ENCODE data around the gene TES. TPM values are rescaled to one million over a fixed set of nuclear protein-coding genes. Genes with fewer than 3 reads are reported as not detected.

Gene TES
- total and polyA plus RNA-seq, 4 donors: 51.9 to 105 (median 78.0) TPM

GRCh38 chr7:116185450-116185849, 24.9 kb upstream of the TES start:
- H3K9ac ChIP-seq (ENCODE audit: insufficient read depth in 1 of 2, low read length in 2 of 2): no peak overlapping the region
- H3K27ac ChIP-seq (ENCODE audit: low read depth in 1 of 2, low read length in 1 of 2): no peak overlapping the region
- no peak overlapping the region for H3K4me3 ChIP-seq
- whole genome bisulfite sequencing, 2 donors: 94 to 95% methylated on average over 6 of the region's 6 CpGs
- no peak for DNase-seq
- TF ChIP-seq CTCF (IDR thresholded peaks at IDR 0.05; ENCODE audit: control extremely low read depth, extremely low read depth): no peak
- no peaks in the 10 kb centered on the region for H3K36me3 ChIP-seq (ENCODE audit: control insufficient read depth in 4 of 4, insufficient read depth in 4 of 4, low read length in 4 of 4)
- H3K27me3 ChIP-seq (ENCODE audit: control insufficient read depth in 3 of 3, insufficient read depth in 3 of 3, low read length in 2 of 3): no peaks in the 10 kb centered on the region
- ATAC-seq (ENCODE audit: insufficient read depth, low FRiP score): no peak
- peaks cover 0 to 2% (median 0%) of the 10 kb centered on the region in 5 donors for H3K4me1 ChIP-seq (ENCODE audit: control insufficient read depth in 5 of 5, insufficient read depth in 5 of 5, low read length in 5 of 5)
- H3K9me3 ChIP-seq (ENCODE audit: control insufficient read depth in 4 of 4, insufficient read depth in 3 of 4, low read length in 3 of 4): peaks cover 0 to 4% (median 2%) of the 10 kb centered on the region in 4 donors

- no peak for TF ChIP-seq CTCF (IDR thresholded peaks at IDR 0.05; ENCODE audit: control extremely low read depth, extremely low read depth)
- WGBS, 2 donors: 94 to 95% methylated on average over 6 of the region's 6 CpGs
- Histone ChIP-seq H3K36me3 (ENCODE audit: control insufficient read depth in 4 of 4, insufficient read depth in 4 of 4, low read length in 4 of 4) (no peaks in the 10 kb centered on the region), H3K9ac (ENCODE audit: insufficient read depth in 1 of 2, low read length in 2 of 2) (no peak overlapping the region), H3K27me3 (ENCODE audit: control insufficient read depth in 3 of 3, insufficient read depth in 3 of 3, low read length in 2 of 3) (no peaks in the 10 kb centered on the region), H3K9me3 (ENCODE audit: control insufficient read depth in 4 of 4, insufficient read depth in 3 of 4, low read length in 3 of 4) (peaks cover 0 to 4% (median 2%) of the 10 kb centered on the region in 4 donors), H3K27ac (ENCODE audit: low read depth in 1 of 2, low read length in 1 of 2) (no peak overlapping the region), H3K4me3 (no peak overlapping the region), H3K4me1 (ENCODE audit: control insufficient read depth in 5 of 5, insufficient read depth in 5 of 5, low read length in 5 of 5) (peaks cover 0 to 2% (median 0%) of the 10 kb centered on the region in 5 donors)
- DNase-seq (no peak), ATAC-seq (ENCODE audit: insufficient read depth, low FRiP score) (no peak)
These were observed 24.4 kb upstream of the TES start for GRCh38 chr7:116185956-116186355.

GRCh38 chr7:116187400-116187799, 22.9 kb upstream of the TES start:
- Histone ChIP-seq H3K27me3 (ENCODE audit: control insufficient read depth in 3 of 3, insufficient read depth in 3 of 3, low read length in 2 of 3) (no peaks in the 10 kb centered on the region), H3K27ac (ENCODE audit: low read depth in 1 of 2, low read length in 1 of 2) (no peak overlapping the region), H3K4me3 (no peak overlapping the region), H3K36me3 (ENCODE audit: control insufficient read depth in 4 of 4, insufficient read depth in 4 of 4, low read length in 4 of 4) (no peaks in the 10 kb centered on the region), H3K9me3 (ENCODE audit: control insufficient read depth in 4 of 4, insufficient read depth in 3 of 4, low read length in 3 of 4) (peaks cover 0 to 4% (median 2%) of the 10 kb centered on the region in 4 donors), H3K9ac (ENCODE audit: insufficient read depth in 1 of 2, low read length in 2 of 2) (no peak overlapping the region), H3K4me1 (ENCODE audit: control insufficient read depth in 5 of 5, insufficient read depth in 5 of 5, low read length in 5 of 5) (peaks cover 0 to 2% (median 0%) of the 10 kb centered on the region in 5 donors)
- DNase-seq: no peak
- ATAC-seq (ENCODE audit: insufficient read depth, low FRiP score): no peak
- 96 to 100% methylated on average over 1 of the region's 1 CpG for WGBS, 2 donors
- no peak for TF ChIP-seq CTCF (IDR thresholded peaks at IDR 0.05; ENCODE audit: control extremely low read depth, extremely low read depth)

Measured in lung (tissue), 12 donors.